WERI-Rb-1 (cell line): ENCODE measurements around the gene SMYD3.
"Not testable (repeated sequence)": the region's sequence is repeated elsewhere in the genome, so short reads cannot be mapped to it uniquely, and the experiment has no call there.

Experiments
- DNase-seq: peaks from one replicate; pipeline ENCODE4 v3.0.0-alpha.2; 2020
- H3K27ac ChIP-seq: fragments of 250-450 bp; sonication (Bioruptor Pico); 2 replicates; pipeline ENCODE4 v1.5.1; 2020; ENCODE audit warnings: mild to moderate bottlenecking, moderate library complexity
- H3K27me3 ChIP-seq: fragments of 250-450 bp; sonication (Bioruptor Pico); 2 replicates; pipeline ENCODE4 v1.5.1; 2021; ENCODE audit warnings: mild to moderate bottlenecking, low read depth, moderate library complexity; ENCODE audit not compliant: insufficient read depth, severe bottlenecking
- H3K36me3 ChIP-seq: fragments of 250-450 bp; sonication (Bioruptor Pico); 2 replicates; pipeline ENCODE4 v1.5.1; 2020; ENCODE audit warnings: mild to moderate bottlenecking, moderate library complexity
- H3K4me3 ChIP-seq: 2 replicates; pipeline ENCODE4 v1.5.1; 2011; ENCODE audit warnings: low read depth, mild to moderate bottlenecking, control low read depth, low read length
- H3K9me3 ChIP-seq: fragments of 250-450 bp; sonication (Bioruptor Pico); 2 replicates; pipeline ENCODE4 v1.5.1; 2021; ENCODE audit warnings: mild to moderate bottlenecking, moderate library complexity; ENCODE audit not compliant: severe bottlenecking
- TF ChIP-seq, protein P1 (sequence below): IDR thresholded peaks from 2 replicates; pipeline ENCODE4 v1.5.1; 2011; ENCODE audit warnings: low read depth, mild to moderate bottlenecking, control low read depth, inconsistent platforms, low read length

The SMYD3 gene

DNA sequence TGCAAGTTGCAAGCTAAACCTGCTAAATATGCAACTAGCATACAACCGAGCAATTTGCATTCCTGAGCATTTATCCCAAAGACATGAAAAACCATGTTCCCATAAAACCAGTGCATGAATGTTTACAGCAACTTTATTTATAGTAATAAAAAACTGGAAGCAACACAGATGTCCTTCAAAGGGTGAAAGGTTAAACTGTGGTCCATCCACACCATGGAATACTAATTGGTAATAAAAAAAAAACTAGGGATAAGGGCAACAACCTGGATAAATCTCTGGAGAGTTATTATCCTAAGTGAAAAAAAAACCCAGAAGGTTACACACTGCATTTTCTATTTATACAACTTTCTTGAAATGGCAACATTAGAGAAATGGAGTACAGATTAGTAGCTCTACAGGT lies 474.1 kb downstream of the SMYD3 start:
- no peaks in the 10 kb centered on the region for H3K27me3 ChIP-seq
- H3K27ac ChIP-seq, result no peak overlapping the region
- TF ChIP-seq, protein P1, sequence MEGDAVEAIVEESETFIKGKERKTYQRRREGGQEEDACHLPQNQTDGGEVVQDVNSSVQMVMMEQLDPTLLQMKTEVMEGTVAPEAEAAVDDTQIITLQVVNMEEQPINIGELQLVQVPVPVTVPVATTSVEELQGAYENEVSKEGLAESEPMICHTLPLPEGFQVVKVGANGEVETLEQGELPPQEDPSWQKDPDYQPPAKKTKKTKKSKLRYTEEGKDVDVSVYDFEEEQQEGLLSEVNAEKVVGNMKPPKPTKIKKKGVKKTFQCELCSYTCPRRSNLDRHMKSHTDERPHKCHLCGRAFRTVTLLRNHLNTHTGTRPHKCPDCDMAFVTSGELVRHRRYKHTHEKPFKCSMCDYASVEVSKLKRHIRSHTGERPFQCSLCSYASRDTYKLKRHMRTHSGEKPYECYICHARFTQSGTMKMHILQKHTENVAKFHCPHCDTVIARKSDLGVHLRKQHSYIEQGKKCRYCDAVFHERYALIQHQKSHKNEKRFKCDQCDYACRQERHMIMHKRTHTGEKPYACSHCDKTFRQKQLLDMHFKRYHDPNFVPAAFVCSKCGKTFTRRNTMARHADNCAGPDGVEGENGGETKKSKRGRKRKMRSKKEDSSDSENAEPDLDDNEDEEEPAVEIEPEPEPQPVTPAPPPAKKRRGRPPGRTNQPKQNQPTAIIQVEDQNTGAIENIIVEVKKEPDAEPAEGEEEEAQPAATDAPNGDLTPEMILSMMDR, result no peak
- H3K4me3 ChIP-seq, result no peak overlapping the region
- H3K9me3 ChIP-seq, result no peaks in the 10 kb centered on the region
- H3K36me3 ChIP-seq, result no peaks in the 10 kb centered on the region
- DNase-seq, result no peak

DNA sequence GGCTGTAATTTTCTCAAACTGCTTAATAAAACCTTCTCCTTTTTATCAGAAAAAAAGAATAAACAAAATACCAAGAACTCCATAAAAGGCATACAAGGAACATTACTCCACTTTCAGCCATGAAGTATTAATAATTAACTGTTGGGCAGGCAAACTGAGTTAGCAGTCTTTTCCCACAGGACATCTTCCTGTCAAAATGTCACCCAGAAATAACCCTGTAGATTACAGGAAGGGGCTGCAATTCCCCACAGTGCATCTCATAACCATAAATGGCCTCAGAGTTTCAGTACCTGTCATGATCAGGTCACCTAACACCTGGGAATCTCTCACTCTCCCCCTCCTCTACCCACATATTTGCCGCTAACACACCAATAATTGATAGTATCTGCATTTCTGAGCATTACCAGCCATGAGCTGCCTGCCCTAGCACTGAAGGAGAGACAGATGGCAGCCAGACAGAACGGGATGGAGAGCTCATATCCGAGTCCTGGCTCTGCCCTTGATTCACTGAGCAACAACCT lies 475.0 kb downstream of the SMYD3 start:
- no peak for DNase-seq
- Histone ChIP-seq H3K36me3 (no peaks in the 10 kb centered on the region), H3K27ac (no peak overlapping the region), H3K27me3 (no peaks in the 10 kb centered on the region), H3K9me3 (no peaks in the 10 kb centered on the region), H3K4me3 (no peak overlapping the region)
- TF ChIP-seq, protein P1, result no peak

DNA sequence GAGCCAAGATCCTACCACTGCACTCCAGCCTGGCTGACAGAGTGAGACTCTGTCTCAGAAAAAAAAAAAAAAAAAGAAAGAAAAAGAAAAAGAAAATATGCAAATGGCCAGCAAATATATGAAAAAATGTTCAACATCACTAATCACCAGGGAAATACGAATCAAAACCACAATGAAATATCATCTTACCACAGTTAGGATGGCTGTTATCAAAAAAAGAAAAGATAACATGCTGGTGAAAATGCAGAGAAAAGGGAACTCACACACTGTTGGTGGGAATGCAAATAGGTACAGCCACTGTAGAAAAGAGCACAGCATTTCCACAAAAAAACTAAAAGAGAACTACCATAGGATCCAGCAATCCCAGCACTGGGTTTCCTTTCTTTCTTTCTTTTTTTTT lies 477.5 kb downstream of the SMYD3 start:
- no peak for DNase-seq
- no peak overlapping the region for H3K27ac ChIP-seq
- no peaks in the 10 kb centered on the region for H3K9me3 ChIP-seq
- H3K36me3 ChIP-seq, result no peaks in the 10 kb centered on the region
- no peaks in the 10 kb centered on the region for H3K27me3 ChIP-seq
- H3K4me3 ChIP-seq, result no peak overlapping the region
- TF ChIP-seq, protein P1, result no peak

DNA sequence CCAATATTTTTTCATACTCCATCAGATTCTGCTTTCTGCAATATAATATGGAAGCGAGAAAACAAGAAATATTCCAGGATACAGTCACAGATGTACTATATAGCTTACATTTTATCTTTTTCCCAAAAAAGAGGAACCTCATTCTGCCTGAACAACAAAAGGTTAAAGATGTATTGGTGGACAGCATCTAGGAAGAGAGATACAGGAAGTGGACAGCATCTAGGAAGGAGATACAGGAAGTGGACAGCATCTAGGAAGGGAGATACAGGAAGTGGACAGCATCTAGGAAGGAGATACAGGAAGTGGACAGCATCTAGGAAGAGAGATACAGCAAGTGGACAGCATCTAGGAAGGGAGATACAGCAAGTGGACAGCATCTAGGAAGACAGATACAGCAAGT lies 483.0 kb downstream of the SMYD3 start:
- not testable (repeated sequence) for H3K9me3 ChIP-seq, H3K27ac ChIP-seq, H3K4me3 ChIP-seq, DNase-seq, H3K27me3 ChIP-seq, H3K36me3 ChIP-seq

DNA sequence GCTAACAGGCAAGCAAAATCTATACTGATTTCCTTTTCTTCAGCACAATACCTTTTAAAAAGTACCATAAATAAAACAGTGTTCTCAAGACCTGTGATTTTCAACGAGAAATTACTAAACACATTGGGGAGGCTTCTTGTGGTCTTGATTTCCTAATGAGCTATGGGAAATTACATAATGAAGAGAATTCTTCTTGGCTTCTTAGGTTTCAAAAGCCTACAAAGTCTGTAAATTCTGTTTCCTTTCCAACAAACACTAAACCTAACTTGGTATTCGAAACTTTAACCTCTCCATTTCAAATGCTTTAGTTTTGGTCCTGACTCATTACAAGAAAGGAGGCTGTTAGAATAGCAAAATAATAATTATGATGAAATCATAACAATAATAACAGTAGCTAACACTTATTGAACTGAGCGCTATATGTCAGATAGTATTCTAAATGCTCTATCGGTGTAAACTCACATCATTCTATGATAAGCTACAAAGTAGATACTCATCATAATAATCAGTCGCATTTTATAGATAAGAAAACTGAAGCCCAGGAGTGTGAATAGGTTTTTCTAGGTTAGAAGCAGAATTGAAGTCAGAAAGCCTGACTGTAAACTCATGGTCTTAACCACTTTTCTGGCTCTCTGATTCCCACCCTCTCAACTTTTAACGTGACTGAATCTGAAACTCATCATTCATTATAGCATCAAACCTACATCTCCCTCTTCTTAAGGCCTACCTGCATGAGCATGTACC lies 486.7 kb downstream of the SMYD3 start:
- Histone ChIP-seq H3K36me3 (no peaks in the 10 kb centered on the region), H3K27ac (no peak overlapping the region), H3K9me3 (no peaks in the 10 kb centered on the region), H3K27me3 (no peaks in the 10 kb centered on the region), H3K4me3 (no peak overlapping the region)
- DNase-seq, result no peak
- TF ChIP-seq, protein P1, result no peak

DNA sequence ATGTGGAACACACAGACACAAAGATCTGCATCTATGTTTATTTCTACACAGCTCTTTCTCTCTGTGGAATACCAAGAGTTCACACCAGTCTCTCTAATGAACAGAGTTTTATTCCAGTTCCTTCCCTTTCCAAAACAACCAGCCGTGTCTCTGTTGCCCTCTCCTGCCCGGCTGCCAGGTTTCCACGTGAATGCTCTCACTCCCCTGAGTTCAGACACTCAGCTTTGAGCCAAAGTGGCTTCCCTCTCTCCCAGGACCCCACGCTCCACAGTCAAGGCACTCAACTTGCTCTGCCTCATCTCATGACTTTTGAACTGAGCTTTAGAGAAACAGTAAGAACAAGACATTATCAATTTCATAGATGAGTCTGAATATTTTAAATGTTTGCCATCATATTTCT lies 488.9 kb downstream of the SMYD3 start:
- H3K36me3 ChIP-seq, result no peaks in the 10 kb centered on the region
- H3K9me3 ChIP-seq, result no peaks in the 10 kb centered on the region
- no peak overlapping the region for H3K27ac ChIP-seq
- no peaks in the 10 kb centered on the region for H3K27me3 ChIP-seq
- DNase-seq, result no peak
- TF ChIP-seq, protein P1, result no peak
- no peak overlapping the region for H3K4me3 ChIP-seq
